ENCODE results near the gene CEPT1.
A peak's percentile ranks its signal among the peaks of the same experiment; 100 is the strongest.
"Not testable (repeated sequence)": the region's sequence is repeated elsewhere in the genome, so short reads cannot be mapped to it uniquely, and the experiment has no call there.

CEPT1 gene

DNA sequence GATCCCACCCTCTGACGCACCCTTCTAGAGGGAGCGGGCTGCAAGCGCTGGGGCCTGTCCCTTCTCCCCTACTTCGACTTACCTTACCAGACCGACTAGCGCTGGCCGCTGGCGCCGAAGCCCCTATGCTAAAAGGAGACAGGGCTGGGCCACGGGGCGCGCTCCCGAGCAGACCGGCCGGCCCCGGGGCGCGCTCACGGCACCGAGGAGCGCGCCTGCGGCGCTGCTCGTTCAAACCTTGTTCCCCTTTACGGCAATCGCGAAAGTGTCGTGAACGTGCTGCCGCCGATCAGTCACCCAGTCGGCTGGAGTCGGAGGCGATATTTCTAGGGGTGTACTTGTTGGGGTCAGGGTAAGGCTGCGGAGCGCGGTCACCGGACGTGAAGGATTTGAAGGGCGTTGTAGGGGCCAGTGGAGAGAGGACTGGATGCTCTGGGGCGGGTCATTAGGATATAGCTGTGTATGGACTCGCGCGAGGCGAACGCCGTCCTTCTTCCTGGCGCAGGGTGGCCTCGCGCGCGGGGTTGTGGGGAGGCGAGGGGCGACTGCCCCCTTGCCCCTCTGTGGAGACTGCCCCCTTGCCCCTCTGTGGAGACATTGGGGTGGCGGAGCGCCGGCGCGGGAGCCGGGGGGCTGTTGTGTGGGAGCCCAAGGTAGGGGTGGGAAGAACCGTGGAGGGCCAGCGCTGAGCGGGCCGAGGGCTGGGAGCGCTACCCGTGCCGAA, at the start of gene CEPT1, which contains the start of gene DRAM2:
Gene CEPT1 (plus strand): TSS at position 268 of the 724 bp plus-strand sequence. CDS start 7,492 bp downstream, outside the sequence.
Gene DRAM2 (minus strand): TSS at position 138 of the 724 bp plus-strand sequence. CDS start 8,539 bp downstream, outside the sequence.
- H3K9me3 ChIP-seq (ENCODE audit: control insufficient read depth, low read length) = no peaks in the 10 kb centered on the region
- DNase-seq (ENCODE audit: low read depth) = peak; percentile 98
- no peaks in the 10 kb centered on the region for H3K27me3 ChIP-seq (replicated peaks; ENCODE audit: control insufficient read depth, insufficient read depth, low read length)
- peak within 1 kb of the TSS; percentile 99 for H3K4me3 ChIP-seq (ENCODE audit: low read length)
- H3K9ac ChIP-seq (ENCODE audit: low read length) = peak within 1 kb of the TSS; percentile 98
- H3K4me1 ChIP-seq (ENCODE audit: control insufficient read depth, insufficient read depth, low read length) = peaks cover 43% of the 10 kb centered on the region
- peaks cover 25% of the 10 kb centered on the region for H3K36me3 ChIP-seq (ENCODE audit: control insufficient read depth, insufficient read depth, low read length, severe bottlenecking)

DNA sequence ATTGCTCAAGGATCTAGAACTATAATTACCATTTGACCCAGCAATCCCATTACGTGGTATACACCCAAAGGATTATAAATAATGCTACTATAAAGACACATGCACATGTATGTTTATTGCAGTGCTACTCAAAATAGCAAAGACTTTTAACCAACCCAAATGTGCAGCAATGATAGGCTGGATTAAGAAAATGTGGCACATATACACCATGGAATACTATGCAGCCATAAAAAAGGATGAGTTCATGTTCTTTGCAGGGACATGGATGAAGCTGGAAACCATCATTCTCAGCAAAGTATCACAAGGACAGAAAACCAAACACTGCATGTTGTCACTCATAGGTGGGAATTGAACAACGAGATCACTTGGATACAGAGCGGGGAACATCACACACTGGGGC, 44.6 kb upstream of the CEPT1 start:
- H3K4me1 ChIP-seq (ENCODE audit: control insufficient read depth, insufficient read depth, low read length); H3K27me3 ChIP-seq (replicated peaks; ENCODE audit: control insufficient read depth, insufficient read depth, low read length); DNase-seq (ENCODE audit: low read depth); H3K36me3 ChIP-seq (ENCODE audit: control insufficient read depth, insufficient read depth, low read length, severe bottlenecking); H3K4me3 ChIP-seq (ENCODE audit: low read length); H3K9ac ChIP-seq (ENCODE audit: low read length): not testable (repeated sequence)
- peaks cover 25% of the 10 kb centered on the region for H3K9me3 ChIP-seq (ENCODE audit: control insufficient read depth, low read length)

DNA sequence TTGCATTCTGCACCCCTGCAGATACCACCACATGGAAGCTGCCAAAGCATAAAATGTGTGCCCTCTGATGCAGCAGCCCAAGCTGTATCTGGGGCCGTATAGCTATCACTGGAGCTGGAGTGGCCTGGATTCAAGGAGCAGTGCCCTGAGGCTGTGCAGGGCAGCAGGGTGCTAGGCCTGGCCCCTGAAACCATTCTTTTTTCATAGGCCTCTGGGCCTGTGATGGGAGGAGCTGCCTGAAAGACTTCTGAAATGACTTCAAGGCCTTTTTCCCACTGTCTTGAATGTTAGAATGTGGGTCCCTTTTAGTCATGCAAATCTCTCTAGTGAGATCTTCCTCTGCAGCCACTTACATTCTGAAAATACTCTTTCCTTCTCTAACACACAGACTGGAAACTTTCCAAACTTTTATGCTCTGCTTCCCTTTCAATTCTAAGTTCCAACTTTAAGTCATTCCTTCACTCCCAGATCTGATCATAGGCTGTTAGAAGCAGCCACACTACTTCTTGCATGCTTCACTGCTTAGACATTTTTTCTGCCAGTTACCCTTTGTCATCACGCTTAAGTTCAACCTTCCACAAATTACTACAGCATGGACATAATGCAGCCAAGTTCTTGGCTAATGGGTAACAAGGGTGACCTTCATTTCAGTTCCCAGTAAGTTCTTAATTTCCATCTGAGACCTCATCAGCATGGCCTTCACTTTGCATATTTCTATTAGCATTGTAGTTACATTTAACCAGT, 42.5 kb upstream of the CEPT1 start:
- no peak overlapping the region for H3K9ac ChIP-seq (ENCODE audit: low read length)
- H3K4me3 ChIP-seq (ENCODE audit: low read length) = no peak overlapping the region
- H3K27me3 ChIP-seq (replicated peaks; ENCODE audit: control insufficient read depth, insufficient read depth, low read length) = no peaks in the 10 kb centered on the region
- H3K4me1 ChIP-seq (ENCODE audit: control insufficient read depth, insufficient read depth, low read length) = no peaks in the 10 kb centered on the region
- H3K9me3 ChIP-seq (ENCODE audit: control insufficient read depth, low read length) = peaks cover 41% of the 10 kb centered on the region
- no peaks in the 10 kb centered on the region for H3K36me3 ChIP-seq (ENCODE audit: control insufficient read depth, insufficient read depth, low read length, severe bottlenecking)
- no peak for DNase-seq (ENCODE audit: low read depth)

DNA sequence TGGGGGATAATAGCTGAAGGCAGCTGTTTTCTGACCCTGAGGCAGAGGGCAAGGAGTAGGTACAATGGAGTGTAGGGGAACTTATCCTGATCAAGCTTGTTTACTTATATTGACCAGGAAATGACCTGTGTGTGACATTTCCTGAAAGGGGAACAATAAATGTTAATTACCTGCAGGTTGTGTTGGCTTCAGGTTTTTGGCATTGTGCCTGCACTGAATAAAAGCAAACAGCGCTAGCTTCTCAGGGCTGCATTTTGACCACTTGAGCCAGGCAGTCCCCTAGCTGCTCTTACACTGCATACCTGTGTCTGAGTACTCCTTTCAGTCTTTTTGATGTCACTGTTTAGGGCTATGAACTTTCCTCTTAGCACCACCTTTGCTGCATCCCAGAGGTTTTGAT, 40.7 kb upstream of the CEPT1 start:
- Histone ChIP-seq H3K4me3 (ENCODE audit: low read length) (no peak overlapping the region), H3K36me3 (ENCODE audit: control insufficient read depth, insufficient read depth, low read length, severe bottlenecking) (no peaks in the 10 kb centered on the region), H3K4me1 (ENCODE audit: control insufficient read depth, insufficient read depth, low read length) (no peaks in the 10 kb centered on the region), H3K27me3 (replicated peaks; ENCODE audit: control insufficient read depth, insufficient read depth, low read length) (no peaks in the 10 kb centered on the region), H3K9me3 (ENCODE audit: control insufficient read depth, low read length) (peaks cover 46% of the 10 kb centered on the region), H3K9ac (ENCODE audit: low read length) (no peak overlapping the region)
- DNase-seq (ENCODE audit: low read depth) = no peak

DNA sequence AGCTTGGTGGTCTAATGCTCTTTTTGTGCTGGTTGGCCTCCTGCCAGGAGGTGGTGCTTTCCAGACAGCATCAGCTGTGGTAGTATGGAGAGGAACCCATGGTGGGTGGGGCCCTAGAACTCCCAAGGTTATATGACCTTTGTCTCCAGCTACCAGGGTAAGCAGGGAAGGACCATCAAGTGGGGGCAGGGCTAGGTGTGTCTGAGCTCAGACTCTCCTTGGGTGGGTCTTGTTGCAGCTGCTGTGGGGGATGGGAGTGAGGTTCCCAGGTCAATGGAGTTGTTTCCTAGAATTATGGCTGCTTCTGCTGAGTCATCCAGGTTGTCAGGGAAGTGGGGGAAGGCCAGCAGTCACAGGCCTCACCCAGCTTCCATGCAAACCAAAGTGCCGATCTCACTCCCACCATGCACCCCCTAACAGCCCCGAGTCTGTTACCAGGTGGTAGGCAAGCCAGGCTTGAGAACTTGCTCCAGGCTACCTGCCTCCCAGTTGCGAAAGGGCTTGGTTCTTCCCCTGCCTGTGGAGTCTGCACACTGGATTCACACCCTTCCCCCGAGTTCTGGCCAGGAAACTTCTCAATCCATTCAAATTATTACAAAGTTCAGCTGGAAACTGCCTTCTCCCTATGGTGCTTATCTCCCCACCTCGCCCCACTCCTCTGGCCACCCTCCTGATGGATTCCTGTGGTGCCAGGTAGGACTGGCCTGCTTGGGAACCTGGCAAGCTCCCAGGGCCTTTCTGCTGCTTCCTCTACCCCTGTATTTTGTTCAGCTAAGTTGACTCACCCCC, 38.0 kb upstream of the CEPT1 start:
- Histone ChIP-seq H3K36me3 (ENCODE audit: control insufficient read depth, insufficient read depth, low read length, severe bottlenecking) (no peaks in the 10 kb centered on the region), H3K9me3 (ENCODE audit: control insufficient read depth, low read length) (peaks cover 45% of the 10 kb centered on the region), H3K9ac (ENCODE audit: low read length) (no peak overlapping the region), H3K27me3 (replicated peaks; ENCODE audit: control insufficient read depth, insufficient read depth, low read length) (no peaks in the 10 kb centered on the region), H3K4me1 (ENCODE audit: control insufficient read depth, insufficient read depth, low read length) (no peaks in the 10 kb centered on the region), H3K4me3 (ENCODE audit: low read length) (no peak overlapping the region)
- DNase-seq (ENCODE audit: low read depth) = no peak

DNA sequence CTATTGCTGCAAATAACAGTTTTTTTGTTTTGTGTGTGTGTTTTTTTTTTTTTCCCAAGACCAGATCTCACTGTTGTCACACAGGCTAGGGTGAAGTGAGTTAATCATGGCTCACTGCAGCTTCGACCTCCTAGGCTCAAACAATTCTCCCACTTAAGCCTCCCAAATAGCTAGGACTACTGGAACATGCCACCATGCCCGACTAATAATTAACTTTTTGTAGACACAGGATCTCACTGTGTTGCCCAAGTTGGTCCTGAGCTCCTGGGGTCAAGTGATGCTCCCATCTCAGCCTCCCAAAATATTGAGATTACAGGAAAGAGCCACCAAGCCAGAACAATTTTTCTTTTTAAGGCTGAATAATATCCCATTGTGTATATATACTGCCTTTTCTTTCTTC, 35.0 kb upstream of the CEPT1 start:
- no peak overlapping the region for H3K4me3 ChIP-seq (ENCODE audit: low read length)

DNA sequence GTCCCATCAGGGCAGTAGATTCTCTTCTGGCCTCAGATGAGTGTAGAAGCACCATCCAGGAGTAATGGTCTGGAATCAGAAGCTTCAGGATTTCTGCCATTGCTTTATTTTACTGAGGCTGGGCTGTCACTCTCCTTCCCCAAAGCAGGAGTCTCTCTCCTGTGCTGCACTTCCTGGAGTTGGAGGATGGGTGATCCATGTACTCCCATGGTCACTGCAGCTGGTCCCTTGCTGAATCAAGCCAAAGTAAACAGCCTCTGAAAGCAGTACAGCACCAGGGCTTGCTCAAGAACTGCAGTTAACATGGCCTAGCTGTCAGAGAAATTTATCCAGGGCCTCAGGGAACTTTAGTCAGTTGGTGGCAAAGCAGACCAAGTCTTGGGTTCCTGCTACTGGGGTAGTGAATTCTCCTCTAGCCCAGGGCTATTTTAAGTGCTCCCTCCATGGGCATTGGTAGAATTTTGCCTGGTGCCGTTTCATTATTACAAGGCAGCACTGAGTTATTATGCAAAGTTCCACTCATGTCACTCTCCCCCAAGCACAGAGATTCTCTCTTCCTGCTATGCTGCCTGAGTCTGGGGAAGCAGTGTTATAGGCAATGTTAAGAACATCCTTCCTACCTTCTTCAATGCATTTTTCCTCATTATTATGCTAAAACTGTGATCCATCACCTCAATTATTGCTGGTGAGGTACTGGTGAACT, 29.7 kb upstream of the CEPT1 start:
- Histone ChIP-seq H3K4me3 (ENCODE audit: low read length) (no peak overlapping the region), H3K27me3 (replicated peaks; ENCODE audit: control insufficient read depth, insufficient read depth, low read length) (no peaks in the 10 kb centered on the region), H3K4me1 (ENCODE audit: control insufficient read depth, insufficient read depth, low read length) (no peaks in the 10 kb centered on the region), H3K9me3 (ENCODE audit: control insufficient read depth, low read length) (peaks cover 12% of the 10 kb centered on the region), H3K9ac (ENCODE audit: low read length) (no peak overlapping the region), H3K36me3 (ENCODE audit: control insufficient read depth, insufficient read depth, low read length, severe bottlenecking) (peaks cover 26% of the 10 kb centered on the region)
- peak; percentile 17 for DNase-seq (ENCODE audit: low read depth)

More for the DNA sequence above, 35.0 kb upstream of the CEPT1 start:
- Histone ChIP-seq H3K4me1 (ENCODE audit: control insufficient read depth, insufficient read depth, low read length) (no peaks in the 10 kb centered on the region), H3K9me3 (ENCODE audit: control insufficient read depth, low read length) (peaks cover 37% of the 10 kb centered on the region), H3K27me3 (replicated peaks; ENCODE audit: control insufficient read depth, insufficient read depth, low read length) (no peaks in the 10 kb centered on the region), H3K36me3 (ENCODE audit: control insufficient read depth, insufficient read depth, low read length, severe bottlenecking) (no peaks in the 10 kb centered on the region), H3K9ac (ENCODE audit: low read length) (no peak overlapping the region)
- no peak for DNase-seq (ENCODE audit: low read depth)

DNA sequence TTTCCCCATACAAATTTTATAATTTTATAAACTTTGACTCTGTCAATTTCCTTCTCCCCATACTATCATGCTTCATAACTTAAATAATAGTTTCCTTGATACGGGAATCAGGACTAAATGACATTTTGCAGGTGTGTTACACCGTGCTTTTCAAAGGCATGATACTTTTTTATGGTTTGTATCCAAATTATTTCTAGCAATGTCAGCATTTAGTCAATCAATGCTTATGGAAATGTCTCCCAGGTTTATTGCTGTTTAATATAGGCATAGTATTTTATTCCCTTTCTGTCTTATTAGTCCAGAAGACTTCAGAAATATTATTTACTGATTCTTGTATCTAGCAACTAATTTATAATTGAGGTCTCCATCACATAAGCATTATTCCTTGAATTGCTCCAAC, 23.5 kb upstream of the CEPT1 start:
- H3K36me3 ChIP-seq (ENCODE audit: control insufficient read depth, insufficient read depth, low read length, severe bottlenecking) = peaks cover 77% of the 10 kb centered on the region
- H3K4me1 ChIP-seq (ENCODE audit: control insufficient read depth, insufficient read depth, low read length) = peaks cover 10% of the 10 kb centered on the region
- no peak overlapping the region for H3K9ac ChIP-seq (ENCODE audit: low read length)
- H3K27me3 ChIP-seq (replicated peaks; ENCODE audit: control insufficient read depth, insufficient read depth, low read length) = no peaks in the 10 kb centered on the region
- DNase-seq (ENCODE audit: low read depth) = no peak
- no peaks in the 10 kb centered on the region for H3K9me3 ChIP-seq (ENCODE audit: control insufficient read depth, low read length)
- H3K4me3 ChIP-seq (ENCODE audit: low read length) = no peak overlapping the region

DNA sequence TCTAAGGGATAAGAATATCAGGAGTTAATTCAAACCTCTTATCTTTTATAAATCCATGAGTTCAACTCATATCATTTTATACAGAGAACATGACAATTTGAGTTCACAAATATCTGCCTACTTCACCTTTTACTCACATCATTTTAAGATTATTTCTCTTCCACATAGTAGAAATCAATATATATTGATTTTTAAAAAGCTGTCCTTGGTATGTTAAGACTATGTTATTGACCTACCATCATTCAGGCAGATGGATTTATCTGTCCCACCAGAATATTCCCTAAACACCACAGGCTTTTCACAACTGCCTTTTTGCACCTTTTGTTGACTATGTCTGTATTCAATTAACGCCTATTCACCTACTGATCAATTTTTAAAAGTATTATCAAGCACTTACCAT, 13.7 kb upstream of the CEPT1 start:
- H3K36me3 ChIP-seq (ENCODE audit: control insufficient read depth, insufficient read depth, low read length, severe bottlenecking) = peaks cover 88% of the 10 kb centered on the region
- no peaks in the 10 kb centered on the region for H3K9me3 ChIP-seq (ENCODE audit: control insufficient read depth, low read length)
- H3K27me3 ChIP-seq (replicated peaks; ENCODE audit: control insufficient read depth, insufficient read depth, low read length) = no peaks in the 10 kb centered on the region
- no peak overlapping the region for H3K4me3 ChIP-seq (ENCODE audit: low read length)
- H3K9ac ChIP-seq (ENCODE audit: low read length) = no peak overlapping the region
- peaks cover under 1% of the 10 kb centered on the region for H3K4me1 ChIP-seq (ENCODE audit: control insufficient read depth, insufficient read depth, low read length)
- no peak for DNase-seq (ENCODE audit: low read depth)

DNA sequence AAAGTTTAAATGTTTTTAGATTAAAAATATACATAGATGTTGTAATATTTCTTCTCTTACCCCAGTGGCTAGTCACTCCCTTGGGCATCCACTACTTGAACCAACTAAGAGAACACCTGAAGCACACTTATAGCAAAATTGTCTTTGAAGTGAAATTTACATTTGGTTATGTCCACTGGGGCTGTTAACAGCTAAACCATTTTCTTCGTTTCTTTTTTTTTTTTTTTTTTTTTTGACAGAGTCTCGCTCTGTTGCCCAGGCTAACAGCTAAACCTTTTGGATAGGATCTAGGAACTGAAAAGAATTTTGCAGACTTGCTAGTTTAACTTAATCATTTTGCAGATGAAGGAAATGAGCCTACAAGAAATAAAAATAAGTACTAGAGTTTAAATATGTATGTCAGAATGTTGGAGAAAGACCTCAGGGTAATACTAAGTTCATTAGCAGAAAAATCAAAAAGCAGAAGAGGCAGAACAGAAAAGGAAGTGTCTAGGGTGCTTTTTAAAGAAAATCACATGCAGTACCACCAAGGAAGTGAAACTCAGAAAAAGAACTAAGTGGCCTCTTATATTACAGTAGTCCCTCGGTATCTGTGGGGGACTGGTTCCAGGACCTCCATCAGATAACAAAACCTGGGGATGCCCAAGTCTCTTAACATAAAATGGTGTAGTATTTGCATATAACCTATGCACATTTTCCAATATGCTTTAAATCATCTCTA, 11.9 kb upstream of the CEPT1 start:
- Histone ChIP-seq H3K9ac (ENCODE audit: low read length) (no peak overlapping the region), H3K4me3 (ENCODE audit: low read length) (no peak overlapping the region), H3K36me3 (ENCODE audit: control insufficient read depth, insufficient read depth, low read length, severe bottlenecking) (peaks cover 85% of the 10 kb centered on the region), H3K4me1 (ENCODE audit: control insufficient read depth, insufficient read depth, low read length) (no peaks in the 10 kb centered on the region), H3K9me3 (ENCODE audit: control insufficient read depth, low read length) (no peaks in the 10 kb centered on the region), H3K27me3 (replicated peaks; ENCODE audit: control insufficient read depth, insufficient read depth, low read length) (no peaks in the 10 kb centered on the region)
- DNase-seq (ENCODE audit: low read depth) = no peak

Measured in adipocyte (in vitro differentiated cells).